Measurements from ENCODE around the gene SFXN1. TPM values are rescaled to one million over a fixed set of nuclear protein-coding genes. Genes with fewer than 3 reads are reported as not detected.

Gene SFXN1
- total RNA-seq, 4 donors from 2014 or later = 18.0 to 26.1 (median 21.2) TPM

DNA sequence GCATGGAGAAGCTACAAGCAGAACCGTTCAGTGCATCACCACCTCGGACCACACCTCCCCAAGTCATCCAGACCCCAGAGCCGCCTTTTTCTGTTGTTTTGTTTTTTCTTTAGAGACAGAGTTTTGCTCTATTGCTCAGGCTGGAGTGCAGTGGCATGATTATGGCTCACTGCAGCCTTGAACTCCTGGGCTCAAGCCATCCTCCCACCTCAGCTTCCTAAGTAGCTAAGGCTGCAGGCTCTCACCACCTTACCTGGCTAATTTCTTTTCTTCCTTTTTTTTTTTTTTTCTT is 13.5 kb upstream of the SFXN1 start:
- Histone ChIP-seq H3K4me3 (no peak overlapping the region), H3K4me1 (peaks cover 0 to 5% (median 0%) of the 10 kb centered on the region in 3 donors), H3K27me3 (peaks cover 27% of the 10 kb centered on the region), H3K27ac (no peak overlapping the region), H3K36me3 (no peaks in the 10 kb centered on the region), H3K9me3 (peaks cover 0 to 6% (median 0%) of the 10 kb centered on the region in 3 donors)
- 7% methylated on average over 2 of the region's 3 CpGs; no CpG with 5 or more reads in 1 of the 2 donors for WGBS, 2 donors (ENCODE audit: low coverage in 1 of 2)
- TF ChIP-seq, protein P1, sequence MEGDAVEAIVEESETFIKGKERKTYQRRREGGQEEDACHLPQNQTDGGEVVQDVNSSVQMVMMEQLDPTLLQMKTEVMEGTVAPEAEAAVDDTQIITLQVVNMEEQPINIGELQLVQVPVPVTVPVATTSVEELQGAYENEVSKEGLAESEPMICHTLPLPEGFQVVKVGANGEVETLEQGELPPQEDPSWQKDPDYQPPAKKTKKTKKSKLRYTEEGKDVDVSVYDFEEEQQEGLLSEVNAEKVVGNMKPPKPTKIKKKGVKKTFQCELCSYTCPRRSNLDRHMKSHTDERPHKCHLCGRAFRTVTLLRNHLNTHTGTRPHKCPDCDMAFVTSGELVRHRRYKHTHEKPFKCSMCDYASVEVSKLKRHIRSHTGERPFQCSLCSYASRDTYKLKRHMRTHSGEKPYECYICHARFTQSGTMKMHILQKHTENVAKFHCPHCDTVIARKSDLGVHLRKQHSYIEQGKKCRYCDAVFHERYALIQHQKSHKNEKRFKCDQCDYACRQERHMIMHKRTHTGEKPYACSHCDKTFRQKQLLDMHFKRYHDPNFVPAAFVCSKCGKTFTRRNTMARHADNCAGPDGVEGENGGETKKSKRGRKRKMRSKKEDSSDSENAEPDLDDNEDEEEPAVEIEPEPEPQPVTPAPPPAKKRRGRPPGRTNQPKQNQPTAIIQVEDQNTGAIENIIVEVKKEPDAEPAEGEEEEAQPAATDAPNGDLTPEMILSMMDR (IDR thresholded peaks at IDR 0.05) = no peak
- TF ChIP-seq EP300 (IDR thresholded peaks at IDR 0.05) = no peak
- TF ChIP-seq POLR2A (IDR thresholded peaks at IDR 0.05) = no peak
- TF ChIP-seq POLR2AphosphoS5 (IDR thresholded peaks at IDR 0.05) = no peak
- ATAC-seq = no peak

DNA sequence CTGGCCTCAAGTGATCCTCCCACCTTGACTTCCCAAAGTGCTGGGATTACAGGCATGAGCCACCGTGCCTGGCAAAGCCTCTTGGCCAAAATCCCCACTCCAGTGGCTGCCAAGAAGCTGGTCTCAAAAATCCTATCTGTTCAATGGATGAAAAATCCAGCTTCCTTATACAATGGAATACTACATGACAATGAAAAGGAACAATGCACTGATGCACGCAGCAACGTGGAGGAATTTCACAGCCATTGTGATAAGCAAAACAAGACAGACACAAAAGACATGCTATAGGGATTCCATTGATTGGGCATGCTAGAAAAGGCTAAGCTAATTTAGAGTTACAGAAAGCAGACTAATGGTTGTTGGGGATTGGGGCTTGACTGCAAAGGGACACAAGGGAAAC is 13.1 kb upstream of the SFXN1 start:
- ATAC-seq = no peak

DNA sequence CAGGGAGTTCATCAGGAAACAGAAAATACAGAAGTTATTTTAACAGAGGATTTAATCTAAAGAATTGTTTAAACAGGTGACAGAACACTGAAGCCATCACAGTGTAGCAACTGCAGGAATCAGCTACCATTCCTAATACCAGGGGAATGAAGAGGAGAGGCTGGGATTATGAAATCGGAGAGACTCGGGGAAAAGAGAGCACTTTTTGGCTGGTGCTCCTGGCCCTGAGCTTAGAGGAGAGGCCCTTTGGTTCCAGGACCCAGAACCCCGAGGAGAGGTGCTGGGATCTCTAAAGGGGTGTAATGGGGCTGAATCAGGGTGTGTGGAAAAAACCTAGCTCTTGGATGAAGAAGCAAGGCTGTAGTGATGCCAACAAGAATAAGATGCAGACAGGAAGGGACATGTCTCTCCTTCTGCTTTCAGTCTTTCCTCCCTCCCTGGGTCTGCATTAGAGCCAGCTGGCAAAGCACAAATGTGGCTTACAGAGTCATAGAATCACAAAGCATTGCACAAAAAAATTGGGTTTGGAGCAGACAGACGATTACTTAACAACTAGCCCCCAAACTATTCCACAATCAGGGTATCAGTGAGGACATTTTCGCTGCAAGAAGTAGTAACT is 11.6 kb upstream of the SFXN1 start:
- Histone ChIP-seq H3K27ac (peak overlapping the region in 1 of 4 donors; percentile 29), H3K9me3 (peaks cover 0 to 6% (median 0%) of the 10 kb centered on the region in 3 donors), H3K36me3 (no peaks in the 10 kb centered on the region), H3K4me1 (peaks cover 0 to 5% (median 0%) of the 10 kb centered on the region in 3 donors), H3K4me3 (no peak overlapping the region), H3K27me3 (peaks cover 27% of the 10 kb centered on the region)
- TF ChIP-seq POLR2AphosphoS5 (IDR thresholded peaks at IDR 0.05) = peak; percentile 24
- TF ChIP-seq POLR2A (IDR thresholded peaks at IDR 0.05) = no peak
- 34 to 44% methylated on average over 5 of the region's 5 CpGs for WGBS, 2 donors (ENCODE audit: low coverage in 1 of 2)
- peak; percentile 88 for ATAC-seq

More for the DNA sequence above, 13.1 kb upstream of the SFXN1 start:
- Histone ChIP-seq H3K4me3 (no peak overlapping the region), H3K27ac (no peak overlapping the region), H3K4me1 (peaks cover 0 to 5% (median 0%) of the 10 kb centered on the region in 3 donors), H3K36me3 (no peaks in the 10 kb centered on the region), H3K9me3 (peaks cover 0 to 6% (median 0%) of the 10 kb centered on the region in 3 donors), H3K27me3 (peaks cover 27% of the 10 kb centered on the region)
- WGBS, 2 donors (ENCODE audit: low coverage in 1 of 2) = 44 to 50% methylated on average over 2 of the region's 3 CpGs
- TF ChIP-seq EP300 (IDR thresholded peaks at IDR 0.05) (no peak), POLR2A (IDR thresholded peaks at IDR 0.05) (no peak), POLR2AphosphoS5 (IDR thresholded peaks at IDR 0.05) (no peak)
- TF ChIP-seq, protein P1 (IDR thresholded peaks at IDR 0.05) = no peak

DNA sequence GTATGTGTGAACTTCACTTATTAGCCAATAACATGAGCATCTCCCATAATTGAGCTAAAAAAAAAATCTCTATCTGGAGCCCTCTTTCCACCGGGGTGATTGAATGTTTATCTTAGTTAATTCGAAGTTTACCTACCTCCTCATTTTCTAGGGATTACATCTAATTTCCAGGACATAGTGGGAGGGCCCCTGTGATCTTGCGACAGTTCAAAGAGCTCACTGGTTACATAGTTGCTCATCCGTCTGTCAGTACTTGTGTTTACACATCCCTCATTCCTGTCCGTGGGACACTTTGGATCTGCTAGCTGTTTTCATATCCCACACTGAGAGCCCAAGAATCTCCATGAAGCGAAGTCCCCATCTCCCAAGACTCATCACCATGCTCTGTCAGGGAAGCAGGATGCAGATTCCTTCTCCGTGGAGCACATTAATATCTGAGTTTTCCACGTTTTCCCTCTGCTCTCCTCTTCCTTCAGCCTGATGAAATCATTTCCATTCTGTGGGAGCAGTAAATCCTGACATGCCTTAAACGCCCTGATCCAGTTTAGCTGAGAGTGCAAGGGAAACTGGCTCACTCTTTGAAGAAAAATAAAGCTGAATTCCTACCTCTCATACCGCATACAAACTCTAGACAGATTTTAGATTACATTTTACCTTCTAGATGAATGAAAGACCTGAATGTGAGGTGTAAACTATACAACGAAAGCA is 10.2 kb upstream of the SFXN1 start:
- no peak for TF ChIP-seq EP300 (IDR thresholded peaks at IDR 0.05)
- TF ChIP-seq POLR2AphosphoS5 (IDR thresholded peaks at IDR 0.05) = no peak
- TF ChIP-seq, protein P1 (IDR thresholded peaks at IDR 0.05) = no peak
- TF ChIP-seq POLR2A (IDR thresholded peaks at IDR 0.05) = no peak
- H3K4me1 ChIP-seq = peaks cover 0 to 5% (median 0%) of the 10 kb centered on the region in 3 donors
- H3K27me3 ChIP-seq = peaks cover 27% of the 10 kb centered on the region
- H3K9me3 ChIP-seq = no peaks in the 10 kb centered on the region
- no peak for ATAC-seq
- H3K36me3 ChIP-seq = no peaks in the 10 kb centered on the region
- H3K27ac ChIP-seq = no peak overlapping the region
- 19 to 49% methylated on average over 8 to 11 of the region's 11 CpGs for WGBS, 2 donors (ENCODE audit: low coverage in 1 of 2)
- no peak overlapping the region for H3K4me3 ChIP-seq

DNA sequence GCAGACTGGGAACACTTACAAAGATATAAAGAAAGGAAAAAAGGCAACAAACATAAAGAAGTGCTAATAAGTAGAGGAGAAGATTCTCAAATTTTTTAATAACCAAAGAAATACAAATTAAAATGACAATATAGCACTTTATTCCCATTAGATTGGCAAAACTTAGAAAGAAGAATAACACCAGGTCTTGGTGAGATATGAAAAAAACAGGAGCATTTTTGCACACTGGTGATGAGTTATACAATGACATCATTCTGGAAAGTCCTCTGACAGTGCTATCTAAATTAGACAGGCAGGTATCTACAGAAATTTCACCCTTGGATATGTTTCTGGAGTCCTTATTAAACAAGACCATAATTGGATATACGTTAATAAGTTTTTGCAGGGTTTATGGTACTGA is 9.5 kb upstream of the SFXN1 start:
- peaks cover 0 to 5% (median 0%) of the 10 kb centered on the region in 3 donors for H3K4me1 ChIP-seq
- H3K36me3 ChIP-seq = no peaks in the 10 kb centered on the region
- no peak for TF ChIP-seq EP300 (IDR thresholded peaks at IDR 0.05)
- TF ChIP-seq POLR2AphosphoS5 (IDR thresholded peaks at IDR 0.05) = no peak
- TF ChIP-seq POLR2A (IDR thresholded peaks at IDR 0.05) = no peak
- TF ChIP-seq, protein P1 (IDR thresholded peaks at IDR 0.05) = no peak
- H3K27ac ChIP-seq = no peak overlapping the region
- 88 to 92% methylated on average over 1 of the region's 1 CpG for WGBS, 2 donors (ENCODE audit: low coverage in 1 of 2)
- no peak for ATAC-seq
- H3K9me3 ChIP-seq = no peaks in the 10 kb centered on the region
- no peak overlapping the region for H3K4me3 ChIP-seq
- peaks cover 34% of the 10 kb centered on the region for H3K27me3 ChIP-seq
